GM18519 (cell line): ENCODE data around the gene PRDM10.
A peak's percentile ranks its signal among the peaks of the same experiment; 100 is the strongest.

Source experiments
- ATAC-seq: cut with Tn5 transposase; IDR thresholded peaks from one replicate; pipeline ENCODE4 v1.9.1; 2021; ENCODE audit warnings: mild to moderate bottlenecking, moderate library complexity; ENCODE audit not compliant: unreplicated experiment, low FRiP score

Gene PRDM10, protein sequence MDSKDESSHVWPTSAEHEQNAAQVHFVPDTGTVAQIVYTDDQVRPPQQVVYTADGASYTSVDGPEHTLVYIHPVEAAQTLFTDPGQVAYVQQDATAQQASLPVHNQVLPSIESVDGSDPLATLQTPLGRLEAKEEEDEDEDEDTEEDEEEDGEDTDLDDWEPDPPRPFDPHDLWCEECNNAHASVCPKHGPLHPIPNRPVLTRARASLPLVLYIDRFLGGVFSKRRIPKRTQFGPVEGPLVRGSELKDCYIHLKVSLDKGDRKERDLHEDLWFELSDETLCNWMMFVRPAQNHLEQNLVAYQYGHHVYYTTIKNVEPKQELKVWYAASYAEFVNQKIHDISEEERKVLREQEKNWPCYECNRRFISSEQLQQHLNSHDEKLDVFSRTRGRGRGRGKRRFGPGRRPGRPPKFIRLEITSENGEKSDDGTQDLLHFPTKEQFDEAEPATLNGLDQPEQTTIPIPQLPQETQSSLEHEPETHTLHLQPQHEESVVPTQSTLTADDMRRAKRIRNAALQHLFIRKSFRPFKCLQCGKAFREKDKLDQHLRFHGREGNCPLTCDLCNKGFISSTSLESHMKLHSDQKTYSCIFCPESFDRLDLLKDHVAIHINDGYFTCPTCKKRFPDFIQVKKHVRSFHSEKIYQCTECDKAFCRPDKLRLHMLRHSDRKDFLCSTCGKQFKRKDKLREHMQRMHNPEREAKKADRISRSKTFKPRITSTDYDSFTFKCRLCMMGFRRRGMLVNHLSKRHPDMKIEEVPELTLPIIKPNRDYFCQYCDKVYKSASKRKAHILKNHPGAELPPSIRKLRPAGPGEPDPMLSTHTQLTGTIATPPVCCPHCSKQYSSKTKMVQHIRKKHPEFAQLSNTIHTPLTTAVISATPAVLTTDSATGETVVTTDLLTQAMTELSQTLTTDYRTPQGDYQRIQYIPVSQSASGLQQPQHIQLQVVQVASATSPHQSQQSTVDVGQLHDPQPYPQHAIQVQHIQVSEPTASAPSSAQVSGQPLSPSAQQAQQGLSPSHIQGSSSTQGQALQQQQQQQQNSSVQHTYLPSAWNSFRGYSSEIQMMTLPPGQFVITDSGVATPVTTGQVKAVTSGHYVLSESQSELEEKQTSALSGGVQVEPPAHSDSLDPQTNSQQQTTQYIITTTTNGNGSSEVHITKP

GRCh38 chr11:130002352-130002845 is at the start of gene PRDM10:
Gene PRDM10, minus strand, starts transcription at chr11:130002835. Its CDS starts 41,871 bp downstream, at chr11:129960964.
- peak; percentile 19 for ATAC-seq

DNA sequence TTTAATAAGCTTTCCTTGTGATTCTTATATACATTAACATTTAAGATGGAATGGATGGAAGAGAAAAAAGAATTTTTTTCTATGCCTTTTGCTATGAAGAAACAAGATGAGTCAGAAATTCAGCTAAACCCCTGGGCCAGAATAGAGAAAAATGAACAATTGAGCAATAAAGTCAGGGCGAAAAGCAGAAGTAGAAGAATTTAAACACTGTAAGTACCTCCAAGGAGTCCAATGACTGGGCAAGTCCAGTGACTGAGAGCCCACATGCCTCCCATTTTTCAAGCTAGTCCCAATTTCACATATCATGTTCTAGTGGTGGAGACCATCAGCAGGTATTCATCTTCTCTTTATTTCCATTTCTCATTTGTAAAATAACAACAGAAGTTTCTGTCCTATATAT is 48.4 kb upstream of the PRDM10 start:
- no peak for ATAC-seq

GRCh38 chr11:130050257-130050656 is 47.6 kb upstream of the PRDM10 start:
- no peak for ATAC-seq

GRCh38 chr11:130049328-130049771 is 46.7 kb upstream of the PRDM10 start:
- ATAC-seq, result no peak

DNA sequence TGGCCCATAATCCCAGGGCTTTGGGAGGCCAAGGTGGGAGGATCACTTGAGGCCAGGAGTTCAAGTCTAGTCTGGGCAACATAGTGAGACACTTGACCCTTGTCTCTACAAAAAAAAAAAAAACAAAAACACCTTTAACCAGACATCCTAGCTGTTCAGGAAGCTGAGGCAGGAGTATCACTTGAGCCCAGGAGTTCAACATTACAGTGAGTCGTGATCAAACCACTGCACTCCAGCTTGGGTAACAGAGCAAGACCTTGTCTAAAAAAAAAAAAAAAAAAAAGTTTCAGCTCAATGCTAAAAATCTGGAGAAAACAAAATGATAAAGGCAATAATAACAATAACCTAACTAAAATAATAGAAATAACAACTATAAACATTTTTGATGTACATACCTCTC is 44.5 kb upstream of the PRDM10 start:
- no peak for ATAC-seq

DNA sequence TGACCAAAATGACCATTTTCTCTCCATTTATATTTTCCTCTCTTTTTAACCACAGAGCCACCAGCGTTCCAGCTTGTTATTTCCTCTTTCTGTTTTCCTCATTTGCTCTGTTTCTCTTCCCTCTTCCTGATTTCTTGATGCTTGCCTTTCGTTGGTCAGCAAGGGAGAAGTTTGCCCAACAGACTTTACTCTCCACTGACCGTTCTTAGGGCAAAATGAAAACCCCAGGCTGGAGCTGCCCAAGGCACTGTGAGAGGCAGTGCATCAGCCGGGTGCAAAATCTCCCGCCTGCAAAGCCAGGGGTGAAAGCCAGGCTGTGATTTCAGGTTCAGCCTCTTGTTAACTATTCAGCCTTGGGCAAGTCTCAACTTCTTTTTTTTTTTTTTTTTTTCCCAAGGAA is 40.9 kb upstream of the PRDM10 start:
- no peak for ATAC-seq

- no peak for ATAC-seq
These were observed 39.5 kb upstream of the PRDM10 start for GRCh38 chr11:130042093-130042591.

GRCh38 chr11:130040281-130040940 is 37.8 kb upstream of the PRDM10 start:
- no peak for ATAC-seq

DNA sequence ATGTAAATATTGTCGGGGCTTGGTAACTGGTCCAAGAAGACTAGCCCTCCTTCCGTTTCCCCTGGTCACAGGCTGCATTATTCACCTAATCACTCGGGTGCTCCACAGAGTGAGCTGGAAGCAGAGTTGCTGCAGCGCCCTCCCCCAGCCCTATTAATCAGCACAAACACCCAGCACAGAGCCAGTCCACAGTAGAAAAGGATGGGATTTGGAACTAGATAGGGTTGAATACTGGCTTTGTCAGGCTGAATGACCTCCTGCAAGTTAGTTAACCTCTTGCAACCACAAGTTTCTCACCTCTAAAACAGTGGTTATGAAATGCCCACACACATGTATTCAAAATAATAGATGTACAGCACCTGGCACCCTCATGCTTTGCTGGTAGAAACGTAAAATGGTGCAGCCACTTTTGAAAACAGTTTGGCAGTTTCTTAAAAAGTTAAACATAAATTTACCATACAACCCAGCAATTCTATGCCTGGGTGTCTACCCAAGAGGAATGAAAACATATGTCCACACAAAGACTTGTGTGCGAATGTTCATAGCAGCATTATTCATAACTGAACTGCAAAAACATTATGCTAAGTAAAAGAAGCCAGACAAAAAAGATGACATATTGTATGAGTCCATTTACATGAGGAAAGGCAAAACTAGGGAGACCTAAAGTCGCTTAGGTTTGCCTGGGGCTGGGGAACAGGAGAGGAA is 35.4 kb upstream of the PRDM10 start:
- no peak for ATAC-seq

DNA sequence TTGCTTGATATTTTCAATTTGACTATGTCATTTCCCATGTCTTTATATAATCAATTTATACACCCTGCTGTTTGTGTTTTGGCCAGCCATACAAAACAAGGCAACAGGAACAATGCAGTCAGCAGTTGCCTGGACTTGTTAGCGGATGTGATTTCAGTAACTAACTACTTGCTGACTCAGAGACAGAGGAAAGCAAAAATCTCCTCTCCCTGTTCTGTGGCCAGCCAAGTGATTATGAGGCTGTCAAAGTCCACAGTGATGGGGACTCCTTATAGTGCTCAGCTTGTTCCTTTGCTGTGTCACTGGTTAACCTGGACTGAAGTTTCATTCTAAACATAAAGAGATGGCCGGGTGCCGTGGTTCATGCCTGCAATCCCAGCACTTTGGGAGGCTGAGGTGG is 34.4 kb upstream of the PRDM10 start:
- no peak for ATAC-seq

DNA sequence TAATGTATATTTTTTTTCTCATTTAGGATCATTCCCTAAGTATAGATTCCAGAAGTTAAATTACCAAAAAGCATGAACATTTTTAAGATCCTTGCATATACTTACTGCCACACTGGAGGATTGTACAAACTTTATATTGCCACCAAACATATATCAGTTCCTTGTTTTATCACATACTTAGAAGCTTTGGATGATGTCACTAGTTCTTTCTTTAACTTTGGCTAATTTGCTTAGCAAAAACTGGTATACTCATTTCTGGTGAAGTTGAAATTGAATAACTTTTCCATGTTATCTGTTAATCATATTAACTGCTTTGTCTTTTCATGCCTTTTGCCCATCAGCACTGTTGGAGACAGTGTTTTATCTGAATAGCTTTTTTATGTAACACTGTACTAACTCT is 31.6 kb upstream of the PRDM10 start:
- no peak for ATAC-seq

GRCh38 chr11:130032931-130033330 is 30.3 kb upstream of the PRDM10 start:
- no peak for ATAC-seq

GRCh38 chr11:130031945-130032344 is 29.3 kb upstream of the PRDM10 start:
- no peak for ATAC-seq

- no peak for ATAC-seq
These were observed 28.4 kb upstream of the PRDM10 start for GRCh38 chr11:130031056-130031455.

DNA sequence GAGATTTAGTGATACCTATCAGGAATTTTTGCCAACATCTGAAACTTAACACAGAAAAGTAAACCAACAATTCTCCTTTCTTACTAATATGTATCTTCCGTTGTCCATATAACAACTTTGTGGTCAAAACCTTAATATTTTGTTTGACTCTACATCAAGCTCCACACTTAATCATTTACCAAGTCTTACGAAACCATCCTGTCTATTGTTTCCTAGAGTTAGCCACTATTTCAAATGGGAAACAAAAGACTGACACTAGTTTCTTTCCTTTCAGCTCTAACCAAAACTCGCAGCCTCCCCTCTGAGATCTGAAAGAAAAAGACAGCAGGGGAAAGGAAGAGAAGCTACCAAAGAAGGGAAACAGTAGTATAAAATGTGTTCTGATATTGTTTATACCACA is 26.5 kb upstream of the PRDM10 start:
- ATAC-seq, result no peak

DNA sequence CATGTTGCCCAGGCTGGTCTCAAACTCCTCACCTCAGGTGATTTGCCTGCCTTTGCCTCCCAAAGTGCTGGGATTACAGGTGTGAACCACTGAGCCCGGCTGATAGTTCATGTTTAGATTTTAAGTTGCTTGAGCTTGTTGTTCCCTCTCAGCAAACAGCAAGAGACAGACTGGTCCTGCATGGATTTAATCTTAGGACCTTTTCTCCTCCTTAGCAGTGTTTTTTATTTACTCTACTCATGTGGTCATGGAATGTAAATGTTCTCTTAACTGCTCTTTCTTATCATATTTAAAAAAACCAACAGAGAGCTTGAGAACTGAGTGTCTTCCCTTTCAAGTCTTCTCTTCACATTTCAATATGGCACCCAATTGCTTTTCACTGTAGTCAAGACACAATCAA is 22.7 kb upstream of the PRDM10 start:
- no peak for ATAC-seq

- ATAC-seq, result no peak
These were observed 21.7 kb upstream of the PRDM10 start for GRCh38 chr11:130024361-130024760.

DNA sequence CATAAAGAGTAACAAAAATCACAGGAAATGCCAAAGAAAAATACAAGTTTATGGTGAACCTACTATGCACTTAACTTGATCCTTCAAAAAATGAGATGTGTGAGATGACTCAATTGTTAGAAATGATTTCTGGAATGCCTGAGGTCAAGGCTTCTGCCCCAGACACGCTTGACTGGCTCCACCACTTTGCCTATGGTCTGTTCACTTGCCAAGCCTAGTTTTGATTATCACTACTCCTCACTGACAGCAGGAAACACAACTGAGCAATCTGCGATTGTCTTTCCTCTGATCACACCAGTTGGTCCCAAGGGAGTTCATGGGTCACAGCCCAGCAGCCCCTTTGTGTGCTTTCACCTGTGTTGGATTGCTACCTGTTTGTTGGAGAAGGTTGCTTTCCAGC is 20.6 kb upstream of the PRDM10 start:
- peak; percentile 91 for ATAC-seq

DNA sequence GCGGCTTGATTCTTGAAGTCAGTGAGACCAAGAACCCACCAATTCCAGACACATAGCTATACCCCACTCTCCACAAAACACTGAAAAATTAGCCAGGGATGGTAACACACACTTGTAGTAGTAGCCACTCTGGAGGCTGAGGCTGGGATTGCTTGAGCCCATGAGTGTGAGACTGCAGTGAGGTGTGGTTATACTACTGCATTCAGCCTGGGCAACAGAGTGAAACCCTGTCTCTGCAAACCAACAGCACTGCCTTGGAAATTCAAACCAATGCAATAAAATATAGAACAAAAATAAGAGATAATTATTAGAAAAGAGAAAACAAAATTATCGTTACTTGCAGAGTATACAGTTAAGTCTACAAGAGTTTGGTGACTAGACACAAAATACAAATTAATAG is 20.2 kb upstream of the PRDM10 start:
- ATAC-seq, result peak; percentile 34
